GM23338 (cell line): ENCODE measurements around the gene PLEKHA8. TPM values are rescaled to one million over a fixed set of nuclear protein-coding genes. Genes with fewer than 3 reads are reported as not detected.

Experiments used
- ATAC-seq: fragments of 200-7000 bp; cut with Tn5 transposase; 3 replicates; pipeline ENCODE4 v1.9.1; 2020
- DNase-seq: peaks from one replicate; pipeline ENCODE4 v3.0.0-alpha.2; 2015; ENCODE audit warnings: low spot score
- H2AFZ ChIP-seq: fragments of 200-600 bp; sonication (generic); 2 replicates; pipeline ENCODE4 v1.8.0; 2016; ENCODE audit warnings: antibody characterized with exemption, mild to moderate bottlenecking, moderate library complexity
- H3F3A ChIP-seq: fragments of 200-600 bp; sonication (generic); replicated peaks from 2 replicates; pipeline ENCODE4 v1.8.0; 2017; ENCODE audit warnings: antibody characterized with exemption, mixed run types, low read depth
- H3K27ac ChIP-seq: fragments of 200-600 bp; sonication (generic); 2 replicates; pipeline ENCODE4 v1.6.1; 2016; ENCODE audit warnings: low read depth
- H3K27me3 ChIP-seq: fragments of 200-600 bp; sonication (generic); 2 replicates; pipeline ENCODE4 v1.8.0; 2016; ENCODE audit warnings: mild to moderate bottlenecking, mixed run types, moderate library complexity; ENCODE audit not compliant: insufficient read depth
- H3K36me3 ChIP-seq: fragments of 200-600 bp; sonication (generic); 2 replicates; pipeline ENCODE4 v1.8.0; 2016; ENCODE audit warnings: mild to moderate bottlenecking; ENCODE audit not compliant: insufficient read depth
- H3K4me1 ChIP-seq: fragments of 200-600 bp; sonication (generic); 2 replicates; pipeline ENCODE4 v1.8.0; 2016; ENCODE audit warnings: mild to moderate bottlenecking, moderate library complexity; ENCODE audit not compliant: insufficient read depth
- H3K4me2 ChIP-seq: fragments of 200-600 bp; sonication (generic); 2 replicates; pipeline ENCODE4 v1.7.1; 2017; ENCODE audit warnings: mixed run types
- H3K4me3 ChIP-seq: fragments of 200-600 bp; sonication (generic); 2 replicates; pipeline ENCODE4 v1.6.1; 2016; ENCODE audit warnings: mixed run types
- H3K79me2 ChIP-seq: fragments of 200-600 bp; sonication (generic); replicated peaks from 2 replicates; pipeline ENCODE4 v1.8.0; 2017; ENCODE audit warnings: mild to moderate bottlenecking; ENCODE audit not compliant: insufficient read depth
- H3K9me2 ChIP-seq: fragments of 200-600 bp; sonication (generic); 2 replicates; pipeline ENCODE4 v1.8.0; 2017; ENCODE audit not compliant: insufficient read depth
- H4K20me1 ChIP-seq: fragments of 200-600 bp; sonication (generic); replicated peaks from 2 replicates; pipeline ENCODE4 v1.8.0; 2017; ENCODE audit warnings: mild to moderate bottlenecking; ENCODE audit not compliant: insufficient read depth
- H3K27ac Mint-ChIP-seq: 2 replicates; pipeline ENCODE4 v1.8.0; 2020; ENCODE audit warnings: inconsistent platforms, mild to moderate bottlenecking, moderate library complexity, mixed read lengths
- H3K27me3 Mint-ChIP-seq: 3 replicates; pipeline ENCODE4 v1.8.0; 2022; ENCODE audit warnings: low read depth, mild to moderate bottlenecking, moderate library complexity, mixed read lengths, inconsistent platforms; ENCODE audit not compliant: insufficient read depth, poor library complexity
- H3K36me3 Mint-ChIP-seq: 3 replicates; pipeline ENCODE4 v1.8.0; 2021; ENCODE audit warnings: low read depth, mild to moderate bottlenecking, inconsistent platforms, moderate library complexity, mixed read lengths
- H3K4me1 Mint-ChIP-seq: 3 replicates; pipeline ENCODE4 v1.8.0; 2020; ENCODE audit warnings: mild to moderate bottlenecking, inconsistent platforms, mixed read lengths
- H3K4me3 Mint-ChIP-seq: 3 replicates; pipeline ENCODE4 v1.8.0; 2021; ENCODE audit warnings: moderate library complexity, mild to moderate bottlenecking, inconsistent platforms, mixed read lengths
- H3K9me3 Mint-ChIP-seq: 3 replicates; pipeline ENCODE4 v1.8.0; 2020; ENCODE audit warnings: moderate library complexity, mild to moderate bottlenecking, inconsistent platforms, mixed read lengths
- CREB1 ChIP-seq: fragments of 250-450 bp; sonication (Bioruptor Pico); IDR thresholded peaks from 2 replicates; pipeline ENCODE4 v1.5.0; 2020; ENCODE audit warnings: low read depth, mild to moderate bottlenecking, moderate library complexity
- EZH2phosphoT487 ChIP-seq: fragments of 200-600 bp; sonication (generic); IDR thresholded peaks from one replicate; pipeline ENCODE4 v1.8.1; 2018; ENCODE audit warnings: antibody characterized with exemption; ENCODE audit not compliant: unreplicated experiment
- JUNB ChIP-seq: IDR thresholded peaks from one replicate; pipeline ENCODE4 v1.6.1; 2016; ENCODE audit warnings: antibody characterized with exemption; ENCODE audit not compliant: unreplicated experiment
- NANOG ChIP-seq: IDR thresholded peaks from 2 replicates; pipeline ENCODE4 v1.6.1; 2016; ENCODE audit warnings: antibody characterized with exemption, borderline replicate concordance
- STAT1 ChIP-seq: IDR thresholded peaks from one replicate; pipeline ENCODE4 v1.6.1; 2016; ENCODE audit warnings: antibody characterized with exemption; ENCODE audit not compliant: unreplicated experiment
- ZNF114 ChIP-seq: fragments of 250-450 bp; sonication (Bioruptor Pico); IDR thresholded peaks from 2 replicates; pipeline ENCODE4 v1.5.0; 2020; ENCODE audit warnings: mild to moderate bottlenecking, moderate library complexity
- ZNF462 ChIP-seq: fragments of 250-450 bp; sonication (Bioruptor Pico); IDR thresholded peaks from 2 replicates; pipeline ENCODE4 v1.5.0; 2020; ENCODE audit warnings: mild to moderate bottlenecking, moderate library complexity
- polyA plus RNA-seq: library from polyadenylated mRNA; unstranded; fragments of >200 nt; fragmentation: Nextera tagmentation; extraction: Ambion mirVana; gene quantifications from 2 replicates; pipeline ENCODE4 v1.2.1, GENCODE V29; 2016
- total RNA-seq: library from RNA; depleted of rRNA; stranded (reverse); fragments of >200 nt; shearing (Covaris generic); gene quantifications from 2 replicates; pipeline ENCODE4 v1.2.3, GENCODE V29; 2014
- TF ChIP-seq, protein P1 (sequence below): IDR thresholded peaks from one replicate; pipeline ENCODE4 v1.6.1; 2018; ENCODE audit warnings: antibody characterized with exemption; ENCODE audit not compliant: unreplicated experiment
- TF ChIP-seq, protein P2 (sequence below): IDR thresholded peaks from 2 replicates; pipeline ENCODE4 v1.6.1; 2016; ENCODE audit warnings: antibody characterized with exemption

PLEKHA8 gene
- total and polyA plus RNA-seq, 2 experiments from 2014 or later: 11.6 to 44.9 TPM

DNA sequence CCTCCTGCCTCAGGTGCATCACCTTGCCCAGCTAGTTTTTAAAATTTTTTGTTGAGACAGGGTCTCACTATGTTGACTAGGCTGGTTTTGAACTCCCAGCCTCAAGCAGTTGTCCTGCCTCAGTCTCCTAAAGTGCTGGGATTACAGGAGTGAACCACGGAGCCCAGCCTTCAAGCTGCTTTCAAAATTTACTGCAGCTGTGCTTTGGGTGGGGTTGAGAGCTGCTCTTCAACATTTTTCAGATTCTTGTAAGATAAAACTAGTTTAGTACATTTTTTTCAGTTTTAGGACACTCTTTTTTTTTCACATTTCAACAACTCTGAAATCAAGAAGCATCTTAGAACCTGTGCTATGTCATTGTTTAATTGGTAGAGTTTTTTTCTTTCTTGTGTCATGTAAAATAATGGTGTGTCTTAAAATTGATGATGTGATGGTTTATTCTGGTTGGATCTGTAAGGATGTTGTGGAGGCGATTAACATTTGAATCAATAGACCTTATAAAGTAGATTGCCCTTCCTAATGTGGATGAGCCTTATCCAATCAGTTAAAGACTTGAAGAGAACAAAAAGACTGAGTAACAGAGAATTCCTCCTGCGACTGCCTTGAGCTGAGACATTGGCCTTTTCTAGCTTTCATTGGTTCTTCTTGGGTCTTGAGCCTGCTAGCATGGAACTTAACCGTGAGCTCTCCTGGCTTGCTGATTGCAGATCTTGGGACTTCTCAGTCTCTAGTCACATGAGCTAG lies 13.5 kb downstream of the PLEKHA8 start:
- H3K4me3 ChIP-seq: no peak overlapping the region
- ATAC-seq (peak; percentile 62), DNase-seq (peak; percentile 51)
- peak overlapping the region; percentile 45; the same call in 1 of the 2 replicates for H3K27ac ChIP-seq
- peaks cover 17% of the 10 kb centered on the region; the same call in 1 of the 2 replicates for H3K4me1 ChIP-seq
- H3K36me3 ChIP-seq: peaks cover 16% of the 10 kb centered on the region; the same call in 1 of the 2 replicates
- H4K20me1 ChIP-seq: peaks cover 27% of the 10 kb centered on the region
- H3K9me2 ChIP-seq: no peaks in the 10 kb centered on the region
- Mint-ChIP-seq H3K36me3 (peaks cover 15% of the 10 kb centered on the region; the same call in 2 of the 3 replicates), H3K27ac (peak overlapping the region; percentile 15), H3K9me3 (no peaks in the 10 kb centered on the region), H3K4me1 (peaks cover 26% of the 10 kb centered on the region), H3K4me3 (no peak overlapping the region), H3K27me3 (no peaks in the 10 kb centered on the region)
- peak overlapping the region; percentile 1 for H3K4me2 ChIP-seq
- H3F3A ChIP-seq: no peaks in the 10 kb centered on the region
- no peaks in the 10 kb centered on the region for H3K27me3 ChIP-seq
- peaks cover 81% of the 10 kb centered on the region for H3K79me2 ChIP-seq
- TF ChIP-seq, protein P1, sequence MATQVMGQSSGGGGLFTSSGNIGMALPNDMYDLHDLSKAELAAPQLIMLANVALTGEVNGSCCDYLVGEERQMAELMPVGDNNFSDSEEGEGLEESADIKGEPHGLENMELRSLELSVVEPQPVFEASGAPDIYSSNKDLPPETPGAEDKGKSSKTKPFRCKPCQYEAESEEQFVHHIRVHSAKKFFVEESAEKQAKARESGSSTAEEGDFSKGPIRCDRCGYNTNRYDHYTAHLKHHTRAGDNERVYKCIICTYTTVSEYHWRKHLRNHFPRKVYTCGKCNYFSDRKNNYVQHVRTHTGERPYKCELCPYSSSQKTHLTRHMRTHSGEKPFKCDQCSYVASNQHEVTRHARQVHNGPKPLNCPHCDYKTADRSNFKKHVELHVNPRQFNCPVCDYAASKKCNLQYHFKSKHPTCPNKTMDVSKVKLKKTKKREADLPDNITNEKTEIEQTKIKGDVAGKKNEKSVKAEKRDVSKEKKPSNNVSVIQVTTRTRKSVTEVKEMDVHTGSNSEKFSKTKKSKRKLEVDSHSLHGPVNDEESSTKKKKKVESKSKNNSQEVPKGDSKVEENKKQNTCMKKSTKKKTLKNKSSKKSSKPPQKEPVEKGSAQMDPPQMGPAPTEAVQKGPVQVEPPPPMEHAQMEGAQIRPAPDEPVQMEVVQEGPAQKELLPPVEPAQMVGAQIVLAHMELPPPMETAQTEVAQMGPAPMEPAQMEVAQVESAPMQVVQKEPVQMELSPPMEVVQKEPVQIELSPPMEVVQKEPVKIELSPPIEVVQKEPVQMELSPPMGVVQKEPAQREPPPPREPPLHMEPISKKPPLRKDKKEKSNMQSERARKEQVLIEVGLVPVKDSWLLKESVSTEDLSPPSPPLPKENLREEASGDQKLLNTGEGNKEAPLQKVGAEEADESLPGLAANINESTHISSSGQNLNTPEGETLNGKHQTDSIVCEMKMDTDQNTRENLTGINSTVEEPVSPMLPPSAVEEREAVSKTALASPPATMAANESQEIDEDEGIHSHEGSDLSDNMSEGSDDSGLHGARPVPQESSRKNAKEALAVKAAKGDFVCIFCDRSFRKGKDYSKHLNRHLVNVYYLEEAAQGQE: no peak
- no peak for TF ChIP-seq STAT1
- TF ChIP-seq CREB1 (CRISPR knock-in tag): no peak
- TF ChIP-seq, protein P2, sequence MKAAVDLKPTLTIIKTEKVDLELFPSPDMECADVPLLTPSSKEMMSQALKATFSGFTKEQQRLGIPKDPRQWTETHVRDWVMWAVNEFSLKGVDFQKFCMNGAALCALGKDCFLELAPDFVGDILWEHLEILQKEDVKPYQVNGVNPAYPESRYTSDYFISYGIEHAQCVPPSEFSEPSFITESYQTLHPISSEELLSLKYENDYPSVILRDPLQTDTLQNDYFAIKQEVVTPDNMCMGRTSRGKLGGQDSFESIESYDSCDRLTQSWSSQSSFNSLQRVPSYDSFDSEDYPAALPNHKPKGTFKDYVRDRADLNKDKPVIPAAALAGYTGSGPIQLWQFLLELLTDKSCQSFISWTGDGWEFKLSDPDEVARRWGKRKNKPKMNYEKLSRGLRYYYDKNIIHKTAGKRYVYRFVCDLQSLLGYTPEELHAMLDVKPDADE: no peak
- TF ChIP-seq NANOG: no peak
- no peak for TF ChIP-seq ZNF114 (CRISPR knock-in tag)
- no peak for TF ChIP-seq EZH2phosphoT487
- TF ChIP-seq JUNB: no peak
- no peak overlapping the region for H2AFZ ChIP-seq

DNA sequence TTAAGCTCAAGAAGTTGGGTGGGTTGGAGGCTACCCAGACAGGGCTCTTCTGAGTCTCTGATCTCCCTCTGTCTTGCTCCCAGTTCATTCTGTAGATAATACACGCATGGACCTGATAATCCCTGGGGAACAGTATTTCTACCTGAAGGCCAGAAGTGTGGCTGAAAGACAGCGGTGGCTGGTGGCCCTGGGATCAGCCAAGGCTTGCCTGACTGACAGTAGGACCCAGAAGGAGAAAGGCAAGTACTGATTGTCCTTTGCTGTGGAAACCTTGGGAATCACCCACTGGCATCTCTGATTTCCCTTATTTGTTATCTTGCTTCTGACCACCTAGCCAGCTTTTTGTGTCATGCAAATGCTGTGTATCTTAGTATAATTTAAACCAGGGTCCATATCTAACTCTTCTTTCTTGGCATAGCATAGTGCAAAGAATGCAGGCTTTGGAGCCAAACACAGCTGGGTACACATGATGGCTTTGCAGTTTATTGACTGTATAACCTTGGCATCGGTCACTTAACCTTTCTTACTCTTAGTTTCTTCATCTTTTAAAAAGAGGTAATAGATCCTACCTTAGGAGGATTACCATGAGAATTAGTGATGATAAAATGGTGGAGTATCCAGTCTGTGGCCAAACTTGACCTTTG lies 18.0 kb downstream of the PLEKHA8 start:
- H3K36me3 Mint-ChIP-seq: peaks cover 23% of the 10 kb centered on the region; the same call in 2 of the 3 replicates
- Histone ChIP-seq H2AFZ (no peak overlapping the region), H3K9me2 (no peaks in the 10 kb centered on the region), H3K36me3 (peaks cover 29% of the 10 kb centered on the region; the same call in 1 of the 2 replicates), H3K4me3 (no peak overlapping the region), H3K4me1 (peaks cover 7% of the 10 kb centered on the region; the same call in 1 of the 2 replicates), H3F3A (no peaks in the 10 kb centered on the region), H3K27me3 (no peaks in the 10 kb centered on the region), H4K20me1 (peaks cover 29% of the 10 kb centered on the region), H3K4me2 (no peak overlapping the region), H3K79me2 (peaks cover 36% of the 10 kb centered on the region), H3K27ac (no peak overlapping the region)
- H3K4me1 Mint-ChIP-seq: peaks cover 13% of the 10 kb centered on the region; the same call in 2 of the 3 replicates
- no peak overlapping the region for H3K27ac Mint-ChIP-seq
- no peak for DNase-seq
- no peaks in the 10 kb centered on the region for H3K9me3 Mint-ChIP-seq
- H3K4me3 Mint-ChIP-seq: no peak overlapping the region
- H3K27me3 Mint-ChIP-seq: no peaks in the 10 kb centered on the region
- ATAC-seq: no peak
- no peak for TF ChIP-seq ZNF462 (CRISPR knock-in tag)
